Spleen (tissue), 11 donors: ENCODE results near the gene GRK5. TPM values are rescaled to one million over a fixed set of nuclear protein-coding genes. Genes with fewer than 3 reads are reported as not detected.

ENCODE experiments used
- DNase-seq: peaks from one replicate; pipeline ENCODE4 v3.0.0-alpha.2; 2020
- H3K27ac ChIP-seq, 8 donors: fragments of 200-600 bp; sonication (generic) in 7 of 8; 1 replicate in 4 of 8; 2 replicates in 4 of 8; pipeline versions ENCODE4 v1.5.0 to v1.8.0; 2016 to 2021; ENCODE audit warnings: inconsistent platforms in 4 of 8, mild to moderate bottlenecking in 4 of 8, moderate library complexity in 1 of 8
- H3K27me3 ChIP-seq, 7 donors: fragments of 200-600 bp; sonication (generic) in 6 of 7; replicated peaks in 1 of 7; 1 replicate in 4 of 7; 2 replicates in 3 of 7; pipeline versions ENCODE4 v1.5.0 to v1.8.0; 2016 to 2021; ENCODE audit warnings: inconsistent platforms in 3 of 7, mild to moderate bottlenecking in 1 of 7
- H3K36me3 ChIP-seq, 6 donors: fragments of 200-600 bp; sonication (generic) in 5 of 6; 1 replicate in 4 of 6; 2 replicates in 2 of 6; pipeline versions ENCODE4 v1.5.0 to v1.8.0; 2016 to 2021; ENCODE audit warnings: inconsistent platforms in 2 of 6
- H3K4me1 ChIP-seq, 6 donors: fragments of 200-600 bp; sonication (generic) in 5 of 6; 1 replicate in 3 of 6; 2 replicates in 3 of 6; pipeline versions ENCODE4 v1.5.0 to v1.8.0; 2016 to 2021; ENCODE audit warnings: inconsistent platforms in 3 of 6
- H3K4me3 ChIP-seq, 8 donors: fragments of 200-600 bp; sonication (generic) in 7 of 8; 1 replicate in 4 of 8; 2 replicates in 4 of 8; pipeline versions ENCODE4 v1.5.0 to v1.8.0; 2016 to 2021; ENCODE audit warnings: inconsistent platforms in 4 of 8, mild to moderate bottlenecking in 4 of 8, moderate library complexity in 2 of 8
- H3K9me3 ChIP-seq, 8 donors: fragments of 200-600 bp; sonication (generic) in 7 of 8; 1 replicate in 4 of 8; 2 replicates in 4 of 8; pipeline versions ENCODE4 v1.5.0 to v1.8.0; 2016 to 2021; ENCODE audit warnings: inconsistent platforms in 4 of 8
- POLR2A ChIP-seq, 3 donors: fragments of 450-650 bp; IDR thresholded peaks; one replicate each; pipeline ENCODE4 v1.5.1; 2017; ENCODE audit warnings: antibody characterized with exemption in 3 of 3, mild to moderate bottlenecking in 1 of 3
- POLR2AphosphoS5 ChIP-seq, 3 donors: sonication (generic); formaldehyde crosslinking; IDR thresholded peaks; one replicate each; pipeline ENCODE4 v1.5.1; 2017; ENCODE audit warnings: antibody characterized with exemption in 3 of 3
- WGBS, 5 donors: extraction: QIAGEN DNeasy Blood & Tissue Kit in 3 of 5; methylation state at CpG; one replicate each; pipeline versions ENCODE4 v1.1.5 to v1.1.7; 2013 to 2018; 5-methylcytosine and 5-hydroxymethylcytosine counted together
- intact Hi-C: fragments of 100-400 bp; cut with DNase I; formaldehyde crosslinking; loops from one replicate; pipeline ENCODE4 v1.15.0; 2023; ENCODE audit warnings: low total_unique reads
- polyA plus RNA-seq, 3 donors: library from polyadenylated mRNA; stranded (reverse); fragments of 200-250 nt; gene quantifications; one replicate each; pipeline ENCODE4 v1.2.1, GENCODE V29; 2013
- total RNA-seq, 7 donors: library from RNA; depleted of rRNA in 3 of 7; stranded (reverse); fragments of >200 nt in 3 of 7; fragmentation: NEBNext Ultra II Directional in 4 of 7; extraction: Animal tissue kit (Norgen Biotek cat#: 25700) in 4 of 7; gene quantifications; one replicate each; pipeline versions ENCODE4 v1.1.0 to v1.2.1, GENCODE V29; 2016 to 2021
- TF ChIP-seq, protein P1 (sequence below), 11 experiments: fragments of 200-600 bp in 7 of 11; fragments of 450-650 bp in 4 of 11; sonication (generic) in 4 of 11; IDR thresholded peaks in 8 of 11; conservative IDR thresholded peaks in 3 of 11; 1 replicate in 7 of 11; 2 replicates in 4 of 11; pipeline versions ENCODE4 v1.4.0 to v1.8.0; 2016 to 2021; ENCODE audit warnings: antibody characterized with exemption in 11 of 11, inconsistent platforms in 4 of 11, mild to moderate bottlenecking in 1 of 11
- donor health status: healthy with polysubstance abuse.
- donor health status: DM: no; HTN: no; CAD: no; lungs with moderate emphysema.
- donor health status: DM: no; HTN: no; CAD: no.
- donor health status: Bipolar disorder and iron deficiency.
- donor health status: healthy.
- donor health status: DM: no; HTN: no; CAD: no.
- donor health status: DM: yes; HTN: yes; CAD: no.

The GRK5 gene
- total and polyA plus RNA-seq, 10 donors: 15.5 to 85.2 (median 52.1) TPM

- Histone ChIP-seq H3K4me1 (peaks cover 23 to 90% (median 56%) of the 10 kb centered on the region in 6 donors), H3K27me3 (no peaks in the 10 kb centered on the region), H3K27ac (peak overlapping the region; percentile 9 to 86 (median 54)), H3K4me3 (no peak overlapping the region), H3K9me3 (no peaks in the 10 kb centered on the region), H3K36me3 (peaks cover 0 to 48% (median 14%) of the 10 kb centered on the region in 6 donors)
- TF ChIP-seq POLR2AphosphoS5 (IDR thresholded peaks at IDR 0.05) (peak in 2 of 3 donors; percentile 79 to 87), POLR2A (IDR thresholded peaks at IDR 0.05) (no peak)
- intact Hi-C loops: no loop called here
- WGBS, 5 donors: 61 to 66% (median 62%) methylated on average over 14 of the region's 14 CpGs
- no peak for DNase-seq
These were observed 194.5 kb downstream of the GRK5 start for GRCh38 chr10:119401671-119402395.

- peaks cover 0 to 28% (median 3%) of the 10 kb centered on the region in 6 donors for H3K36me3 ChIP-seq
- H3K27me3 ChIP-seq: no peaks in the 10 kb centered on the region
- TF ChIP-seq, protein P1, sequence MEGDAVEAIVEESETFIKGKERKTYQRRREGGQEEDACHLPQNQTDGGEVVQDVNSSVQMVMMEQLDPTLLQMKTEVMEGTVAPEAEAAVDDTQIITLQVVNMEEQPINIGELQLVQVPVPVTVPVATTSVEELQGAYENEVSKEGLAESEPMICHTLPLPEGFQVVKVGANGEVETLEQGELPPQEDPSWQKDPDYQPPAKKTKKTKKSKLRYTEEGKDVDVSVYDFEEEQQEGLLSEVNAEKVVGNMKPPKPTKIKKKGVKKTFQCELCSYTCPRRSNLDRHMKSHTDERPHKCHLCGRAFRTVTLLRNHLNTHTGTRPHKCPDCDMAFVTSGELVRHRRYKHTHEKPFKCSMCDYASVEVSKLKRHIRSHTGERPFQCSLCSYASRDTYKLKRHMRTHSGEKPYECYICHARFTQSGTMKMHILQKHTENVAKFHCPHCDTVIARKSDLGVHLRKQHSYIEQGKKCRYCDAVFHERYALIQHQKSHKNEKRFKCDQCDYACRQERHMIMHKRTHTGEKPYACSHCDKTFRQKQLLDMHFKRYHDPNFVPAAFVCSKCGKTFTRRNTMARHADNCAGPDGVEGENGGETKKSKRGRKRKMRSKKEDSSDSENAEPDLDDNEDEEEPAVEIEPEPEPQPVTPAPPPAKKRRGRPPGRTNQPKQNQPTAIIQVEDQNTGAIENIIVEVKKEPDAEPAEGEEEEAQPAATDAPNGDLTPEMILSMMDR (IDR thresholded peaks at IDR 0.05 in 8 of 11, conservative IDR thresholded peaks at IDR 0.05 in 3 of 11): peak in 1 of 11 experiments; percentile 5
- no peak for TF ChIP-seq POLR2AphosphoS5 (IDR thresholded peaks at IDR 0.05)
- intact Hi-C loops: no loop called here
- no peak overlapping the region for H3K4me3 ChIP-seq
- DNase-seq: no peak
- peaks cover 25 to 93% (median 62%) of the 10 kb centered on the region in 6 donors for H3K4me1 ChIP-seq
- peak overlapping the region in 7 of 8 donors; percentile 74 to 88 (median 79) for H3K27ac ChIP-seq
- no peaks in the 10 kb centered on the region for H3K9me3 ChIP-seq
- 84 to 100% (median 96%) methylated on average over 1 of the region's 1 CpG for WGBS, 5 donors
These were observed 196.6 kb downstream of the GRK5 start for GRCh38 chr10:119403921-119404320.

GRCh38 chr10:119404719-119405519, 197.5 kb downstream of the GRK5 start:
- Histone ChIP-seq H3K9me3 (no peaks in the 10 kb centered on the region), H3K4me3 (peak overlapping the region in 1 of 8 donors; percentile 26), H3K4me1 (peaks cover 28 to 96% (median 65%) of the 10 kb centered on the region in 6 donors), H3K27me3 (no peaks in the 10 kb centered on the region), H3K36me3 (peaks cover 0 to 18% (median 0%) of the 10 kb centered on the region in 6 donors), H3K27ac (peak overlapping the region; percentile 1 to 88 (median 79))
- TF ChIP-seq, protein P1 (IDR thresholded peaks at IDR 0.05 in 8 of 11, conservative IDR thresholded peaks at IDR 0.05 in 3 of 11): no peak
- TF ChIP-seq POLR2AphosphoS5 (IDR thresholded peaks at IDR 0.05) (peak in 1 of 3 donors; percentile 47), POLR2A (IDR thresholded peaks at IDR 0.05) (no peak)
- no peak for DNase-seq
- WGBS, 5 donors: 59 to 69% (median 62%) methylated on average over 13 of the region's 13 CpGs
- intact Hi-C loops: no loop called here

DNA sequence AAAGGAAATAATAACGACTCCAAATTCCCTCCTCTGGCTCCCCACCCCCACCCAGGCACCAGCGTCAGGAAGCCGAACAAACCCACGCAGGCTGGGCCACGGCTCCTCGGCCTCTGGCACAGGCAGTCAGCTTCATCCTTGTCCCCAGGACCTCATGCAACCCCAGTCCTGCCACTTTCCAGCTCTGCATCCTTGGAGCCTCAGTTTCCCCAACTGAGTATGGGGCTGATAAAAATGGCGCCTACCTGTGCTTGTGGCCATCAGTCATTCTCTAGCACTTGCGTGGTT, 198.1 kb downstream of the GRK5 start:
- peak overlapping the region; percentile 30 to 88 (median 79) for H3K27ac ChIP-seq
- no peaks in the 10 kb centered on the region for H3K9me3 ChIP-seq
- H3K36me3 ChIP-seq: peaks cover 0 to 12% (median 0%) of the 10 kb centered on the region in 6 donors
- peaks cover 28 to 96% (median 65%) of the 10 kb centered on the region in 6 donors for H3K4me1 ChIP-seq
- 38 to 54% (median 42%) methylated on average over 8 of the region's 8 CpGs for WGBS, 5 donors
- intact Hi-C loops: no loop called here
- H3K27me3 ChIP-seq: no peaks in the 10 kb centered on the region
- peak overlapping the region in 1 of 8 donors; percentile 26 for H3K4me3 ChIP-seq
- no peak for DNase-seq
- TF ChIP-seq POLR2AphosphoS5 (IDR thresholded peaks at IDR 0.05) (peak in 2 of 3 donors; percentile 68 to 72), POLR2A (IDR thresholded peaks at IDR 0.05) (no peak)

DNA sequence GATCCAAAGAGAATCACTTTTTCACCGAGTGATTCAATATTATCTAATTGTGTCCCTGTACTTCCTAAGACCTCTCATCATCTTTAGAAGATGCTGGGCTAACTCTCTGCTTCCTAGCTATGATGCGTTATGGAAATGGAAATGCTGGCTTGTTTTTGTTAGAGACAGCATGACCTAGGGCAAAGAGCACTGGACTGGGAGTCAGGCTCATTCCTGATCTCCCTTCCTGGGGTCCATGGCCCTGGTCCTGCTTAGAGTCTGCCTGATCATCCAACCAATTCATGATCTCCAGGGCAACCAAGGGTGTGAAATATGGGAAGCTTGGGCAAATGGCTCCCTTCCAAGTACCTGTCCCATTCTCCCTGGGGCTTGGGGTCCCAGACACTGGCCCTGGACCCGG, 198.8 kb downstream of the GRK5 start:
- H3K4me3 ChIP-seq: peak overlapping the region in 1 of 8 donors; percentile 36
- H3K9me3 ChIP-seq: no peaks in the 10 kb centered on the region
- no peak for DNase-seq
- H3K4me1 ChIP-seq: peaks cover 35 to 96% (median 71%) of the 10 kb centered on the region in 6 donors
- no peaks in the 10 kb centered on the region for H3K27me3 ChIP-seq
- intact Hi-C loops: no loop called here
- H3K36me3 ChIP-seq: peaks cover 0 to 6% (median 0%) of the 10 kb centered on the region in 6 donors
- 83 to 90% (median 88%) methylated on average over 3 of the region's 3 CpGs for WGBS, 5 donors
- peak overlapping the region; percentile 14 to 88 (median 79) for H3K27ac ChIP-seq
- TF ChIP-seq, protein P1 (IDR thresholded peaks at IDR 0.05 in 8 of 11, conservative IDR thresholded peaks at IDR 0.05 in 3 of 11): no peak
- TF ChIP-seq POLR2A (IDR thresholded peaks at IDR 0.05): no peak
- TF ChIP-seq POLR2AphosphoS5 (IDR thresholded peaks at IDR 0.05): no peak
